ENCODE measurements around the gene LPCAT1. TPM values are rescaled to one million over a fixed set of nuclear protein-coding genes. Genes with fewer than 3 reads are reported as not detected.

Gene LPCAT1
- total and polyA plus RNA-seq, 2 of the 4 experiments (the other 2 are of a cell fraction): 17.7 to 33.6 TPM

- Histone ChIP-seq H3K4me2 (ENCODE audit: low read depth, low read length) (no peak overlapping the region), H3K23ac (ENCODE audit: low read depth, low read length) (no peak overlapping the region), H2AK9ac (replicated peaks; ENCODE audit: low read depth, low read length, poor library complexity) (no peak overlapping the region), H3K9me3 (ENCODE audit: control insufficient read depth, insufficient read depth, low read length) (no peaks in the 10 kb centered on the region), H3K9ac (ENCODE audit: low read depth, low read length) (no peak overlapping the region), H3K9me1 (ENCODE audit: insufficient read depth, low read length) (peaks cover 3% of the 10 kb centered on the region; the same call in 1 of the 2 replicates), H2BK20ac (ENCODE audit: low read depth, low read length) (no peak overlapping the region), H4K8ac (ENCODE audit: low read depth in 2 of 2, low read length in 2 of 2) (no peak overlapping the region), H3K56ac (ENCODE audit: extremely low read depth, insufficient read depth, low read length) (no peak overlapping the region), H3K4ac (ENCODE audit: low read depth, low read length) (no peak overlapping the region), H3K27ac (ENCODE audit: insufficient read depth, low read length) (no peak overlapping the region), H2AK5ac (ENCODE audit: low read depth, low read length) (no peak overlapping the region), H2BK120ac (ENCODE audit: low read depth, low read length) (no peak overlapping the region), H4K20me1 (ENCODE audit: insufficient read depth, low read length) (peaks cover 60% of the 10 kb centered on the region), H3K4me3 (ENCODE audit: insufficient read depth, low read depth, low read length) (no peak overlapping the region), H3K14ac (replicated peaks; ENCODE audit: low read depth, low read length) (no peak overlapping the region), H2BK5ac (ENCODE audit: low read depth, low read length, poor library complexity, severe bottlenecking) (no peak overlapping the region), H3K27me3 (ENCODE audit: control insufficient read depth, insufficient read depth, low read length) (no peaks in the 10 kb centered on the region), H3K18ac (ENCODE audit: low read depth, low read length) (no peak overlapping the region), H4K91ac (ENCODE audit: insufficient read depth, low read depth, low read length) (no peak overlapping the region), H2BK15ac (ENCODE audit: low read depth, low read length) (no peak overlapping the region), H3K79me1 (ENCODE audit: low read depth in 1 of 2, low read length in 2 of 2) (peaks cover 18 to 34% of the 10 kb centered on the region in 2 experiments), H2AFZ (replicated peaks; ENCODE audit: low read length, poor library complexity) (no peak overlapping the region), H3K4me1 (ENCODE audit: control insufficient read depth, insufficient read depth, low read length) (no peaks in the 10 kb centered on the region; the same call in 1 of the 2 replicates), H3K36me3 (ENCODE audit: control insufficient read depth, insufficient read depth, low read length) (peaks cover 66% of the 10 kb centered on the region), H4K5ac (ENCODE audit: low read depth, low read length) (no peak overlapping the region)
- no peak for ATAC-seq (ENCODE audit: low read depth)
- ChIA-PET CTCF (no interaction called here), POLR2A (ENCODE audit: unreplicated experiment) (no interaction called here)
- BruUV-seq (replicated peaks): no TSS peak
- intact Hi-C loops (cut with micrococcal nuclease): no loop called here
- dilution Hi-C loops (cut with HindIII; ENCODE audit: low sequenced_read_pairs, unreplicated experiment): no loop called here
- in situ Hi-C loops (cut with MboI; ENCODE audit: low sequenced_read_pairs): no loop called here
- DNase-seq: no peak
- no peak for TF ChIP-seq USF2 (IDR thresholded peaks at IDR 0.05; ENCODE audit: low read depth, low read length)
- TF ChIP-seq CEBPB (IDR thresholded peaks at IDR 0.05; ENCODE audit: low read depth, low read length): no peak
- TF ChIP-seq RCOR1 (IDR thresholded peaks at IDR 0.05; ENCODE audit: insufficient replicate concordance, low read length): no peak
- no peak for TF ChIP-seq CHD1 (IDR thresholded peaks at IDR 0.05; ENCODE audit: low read depth, low read length)
- TF ChIP-seq, protein P1, sequence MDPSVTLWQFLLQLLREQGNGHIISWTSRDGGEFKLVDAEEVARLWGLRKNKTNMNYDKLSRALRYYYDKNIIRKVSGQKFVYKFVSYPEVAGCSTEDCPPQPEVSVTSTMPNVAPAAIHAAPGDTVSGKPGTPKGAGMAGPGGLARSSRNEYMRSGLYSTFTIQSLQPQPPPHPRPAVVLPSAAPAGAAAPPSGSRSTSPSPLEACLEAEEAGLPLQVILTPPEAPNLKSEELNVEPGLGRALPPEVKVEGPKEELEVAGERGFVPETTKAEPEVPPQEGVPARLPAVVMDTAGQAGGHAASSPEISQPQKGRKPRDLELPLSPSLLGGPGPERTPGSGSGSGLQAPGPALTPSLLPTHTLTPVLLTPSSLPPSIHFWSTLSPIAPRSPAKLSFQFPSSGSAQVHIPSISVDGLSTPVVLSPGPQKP (IDR thresholded peaks at IDR 0.05; ENCODE audit: borderline replicate concordance, low read depth, low read length): no peak
- TF ChIP-seq MAZ (IDR thresholded peaks at IDR 0.05; ENCODE audit: borderline replicate concordance, low read depth, low read length): no peak
- TF ChIP-seq RAD21 (IDR thresholded peaks at IDR 0.05; ENCODE audit: low read length): no peak
- WGBS, 2 experiments (ENCODE audit: extremely low coverage in 2 of 2, insufficient read length in 1 of 2): 93% methylated on average over 27 of the region's 50 CpGs; no CpG with 5 or more reads in 1 of the 2 experiments
Measured at GRCh38 chr5:1494780-1495524, 28.8 kb downstream of the LPCAT1 start.

Data from IMR-90 (cell line).